ENCODE results near the gene POMC.
"Not testable (repeated sequence)": the region's sequence is repeated elsewhere in the genome, so short reads cannot be mapped to it uniquely, and the experiment has no call there.

The POMC gene

GRCh38 chr2:25168256-25169072 is at the start of gene POMC:
TSS of gene POMC (minus strand) at chr2:25168580. CDS start at chr2:25164772, 3,808 bp downstream.
- DNase-seq (ENCODE audit: low read depth): no peak

- no peak for DNase-seq (ENCODE audit: low read depth)
Measured at GRCh38 chr2:25218100-25218499, 49.7 kb upstream of the POMC start.

- peak; percentile 60 for DNase-seq (ENCODE audit: low read depth)
Measured at GRCh38 chr2:25215948-25216679, 47.7 kb upstream of the POMC start.

DNA sequence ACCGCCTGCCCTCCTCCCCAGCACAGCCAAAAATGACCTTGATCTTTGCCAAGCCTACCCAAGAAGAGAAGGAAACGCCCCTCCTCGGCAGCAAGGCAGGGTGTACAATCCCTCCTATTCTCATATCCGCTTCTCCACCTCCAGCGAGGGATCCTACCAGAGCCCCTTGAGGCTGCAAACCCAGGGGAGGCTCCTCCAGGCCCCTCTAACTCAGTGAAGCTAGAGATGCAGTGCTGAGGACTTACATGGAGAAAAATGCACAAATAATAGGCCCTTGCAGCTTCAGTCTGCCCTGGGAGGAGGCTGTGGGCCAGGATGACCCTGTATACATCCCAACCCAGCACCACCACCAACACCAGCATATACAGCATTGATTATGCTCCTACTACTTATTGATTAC is 46.9 kb upstream of the POMC start:
- DNase-seq (ENCODE audit: low read depth): no peak

DNA sequence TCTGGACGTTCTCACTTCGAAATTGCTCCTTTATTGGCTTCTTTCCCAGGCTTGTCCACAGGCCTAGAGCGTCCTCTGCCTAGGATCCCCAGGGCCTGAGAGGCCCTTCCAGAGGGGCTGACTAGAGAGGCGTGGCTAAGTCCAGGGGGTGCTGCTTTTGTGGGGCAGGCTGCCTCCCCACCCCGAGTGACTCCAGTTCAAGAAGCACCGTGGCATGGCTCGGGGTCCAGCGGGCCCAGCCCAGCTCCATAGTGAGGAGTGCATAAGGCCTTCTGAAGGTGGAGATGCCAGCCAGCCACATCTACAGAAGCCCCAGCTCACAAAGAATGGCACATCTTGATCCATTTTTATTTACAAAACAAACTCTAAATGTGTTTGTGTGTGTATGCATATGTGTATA is 44.8 kb upstream of the POMC start:
- no peak for DNase-seq (ENCODE audit: low read depth)

DNA sequence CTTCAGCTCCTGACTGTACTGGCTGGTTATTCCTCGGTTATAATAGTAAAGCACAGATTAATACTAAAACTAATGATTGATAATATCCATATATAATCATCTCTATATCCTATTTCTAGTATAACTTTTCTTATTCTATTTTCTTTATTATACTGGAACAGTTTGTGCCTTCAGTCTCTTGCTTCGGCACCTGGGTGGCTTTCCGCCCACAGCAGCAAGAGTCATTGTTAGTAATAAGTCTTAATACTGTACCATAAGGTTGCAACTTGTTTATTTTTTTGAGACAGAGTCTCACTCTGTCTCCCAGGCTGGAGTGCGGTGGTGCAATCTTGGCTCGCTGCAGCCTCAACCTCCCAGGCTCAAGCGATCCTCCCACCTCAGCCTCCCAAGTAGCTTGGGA is 42.5 kb upstream of the POMC start:
- DNase-seq (ENCODE audit: low read depth): not testable (repeated sequence)

DNA sequence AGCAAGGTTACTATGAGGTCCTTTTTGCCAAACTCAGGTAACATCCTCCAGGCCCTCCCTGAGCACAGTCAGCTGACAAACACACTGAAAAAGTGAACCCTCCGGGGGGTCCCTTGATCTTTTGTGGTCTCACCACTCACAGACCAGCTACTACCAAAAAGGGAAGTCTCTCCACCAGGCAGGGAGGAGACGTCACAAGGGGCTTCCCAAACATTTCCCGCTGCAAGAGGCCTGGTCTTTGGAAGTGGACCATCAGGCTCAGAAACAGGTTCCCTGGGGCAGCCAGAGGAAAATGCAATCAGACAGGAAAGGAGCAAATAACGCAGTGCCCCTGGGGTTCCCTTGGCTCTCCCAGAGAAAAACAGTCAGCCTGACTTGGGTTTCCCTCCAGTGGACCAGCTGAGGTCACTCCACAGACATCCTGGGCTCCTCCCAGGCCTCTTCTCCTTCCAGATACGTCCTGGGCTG is 38.7 kb upstream of the POMC start:
- DNase-seq (ENCODE audit: low read depth): no peak

GRCh38 chr2:25204190-25204838 is 35.9 kb upstream of the POMC start:
- no peak for DNase-seq (ENCODE audit: low read depth)

DNA sequence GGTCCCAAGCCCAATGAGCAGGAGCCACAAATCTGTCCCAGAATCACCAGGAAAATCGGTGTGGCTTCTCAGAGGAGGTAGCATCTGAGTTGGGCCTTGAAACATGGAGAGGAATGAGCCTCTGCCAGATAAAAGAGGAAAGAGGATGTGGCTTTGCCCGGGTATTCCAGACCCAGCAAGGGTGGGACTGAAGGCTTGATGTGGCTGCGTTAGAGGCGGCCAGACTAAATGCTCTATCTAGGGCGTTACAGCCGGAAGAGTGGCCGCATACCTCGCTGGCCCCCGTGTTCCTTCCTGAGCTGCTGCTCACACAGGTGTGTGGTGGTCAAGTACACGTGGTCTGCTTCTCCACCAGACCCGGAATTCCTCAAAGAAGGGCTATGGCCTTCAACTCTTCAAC is 33.9 kb upstream of the POMC start:
- peak; percentile 68 for DNase-seq (ENCODE audit: low read depth)

GRCh38 chr2:25201794-25202193 is 33.4 kb upstream of the POMC start:
- DNase-seq (ENCODE audit: low read depth): no peak

DNA sequence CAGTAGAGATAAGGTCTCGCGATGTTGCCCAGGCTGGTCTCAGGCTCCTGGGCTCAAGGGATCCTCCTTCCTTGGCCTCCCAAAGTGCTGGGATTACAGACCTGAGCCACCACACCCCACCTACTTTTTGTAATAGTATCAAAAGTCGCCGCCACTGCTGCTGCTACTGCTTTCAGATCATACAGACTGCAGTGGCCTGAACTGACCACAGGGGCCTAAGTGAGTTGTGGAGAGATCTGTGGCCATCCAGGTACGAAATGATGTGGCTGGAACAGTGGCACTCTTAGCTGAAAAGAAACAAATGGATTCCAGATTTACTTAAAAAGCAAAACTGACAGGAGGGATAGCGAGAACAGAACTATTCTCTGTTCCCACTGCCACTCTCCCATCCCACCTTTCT is 32.9 kb upstream of the POMC start:
- no peak for DNase-seq (ENCODE audit: low read depth)

DNA sequence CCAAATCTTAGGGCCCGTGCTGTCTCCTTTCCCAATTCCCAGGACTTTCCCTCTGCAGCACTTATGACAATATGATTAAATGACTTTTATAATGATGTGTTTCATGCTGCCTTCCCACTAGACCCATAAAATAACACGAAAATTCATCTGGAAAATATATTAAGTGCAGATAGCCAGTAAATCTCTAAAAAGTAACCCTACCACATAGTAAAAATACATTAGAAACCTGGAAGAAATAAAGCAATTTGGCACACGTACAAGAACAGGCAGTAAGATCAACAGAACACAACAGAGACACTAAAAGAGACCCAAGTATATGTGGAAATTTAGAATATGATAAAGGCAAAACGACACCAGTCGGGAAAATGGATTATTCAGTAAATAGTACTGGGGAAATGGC is 30.2 kb upstream of the POMC start:
- DNase-seq (ENCODE audit: low read depth): no peak

DNA sequence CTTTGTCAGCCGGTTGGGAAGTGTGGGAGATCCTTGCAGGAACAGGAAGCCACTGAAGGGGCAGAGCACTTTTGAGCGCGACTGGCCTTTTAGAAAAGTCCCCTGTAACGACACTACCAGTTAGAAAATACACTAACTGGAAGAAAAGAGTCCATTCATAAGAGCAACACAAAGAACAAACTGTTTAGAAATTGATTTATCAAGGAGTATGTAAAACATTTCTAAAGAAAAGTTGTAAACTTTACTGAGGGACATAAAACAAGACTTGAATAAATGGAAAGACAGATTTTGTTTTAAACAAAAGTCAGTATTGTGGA is 29.8 kb upstream of the POMC start:
- no peak for DNase-seq (ENCODE audit: low read depth)

GRCh38 chr2:25197336-25198208 is 29.2 kb upstream of the POMC start:
- no peak for DNase-seq (ENCODE audit: low read depth)

DNA sequence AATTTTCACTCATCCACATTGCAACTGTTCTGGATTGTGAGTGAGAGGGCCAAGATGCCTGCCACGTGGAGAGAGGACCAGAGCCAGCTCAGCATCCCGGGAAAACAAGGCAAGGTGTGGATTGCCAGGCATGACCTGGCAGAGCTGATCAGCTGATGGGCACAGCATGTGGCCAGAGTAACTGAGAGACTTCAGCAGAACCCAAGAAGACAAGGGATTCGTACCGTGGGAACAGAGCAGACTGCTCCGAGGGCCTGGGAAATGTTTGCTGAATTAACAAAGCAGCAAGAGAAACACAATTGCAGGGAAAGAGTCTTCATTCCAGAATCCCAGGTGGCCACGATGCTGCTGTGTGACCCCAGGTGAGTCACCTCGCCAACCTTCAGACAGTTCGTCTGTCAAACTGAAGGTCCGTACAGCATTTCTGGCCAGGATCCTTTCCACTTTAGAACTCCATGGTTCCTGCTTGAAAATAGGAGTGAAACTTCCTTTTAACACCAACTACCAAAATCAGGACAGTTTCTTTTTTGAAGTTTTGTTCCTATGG is 26.3 kb upstream of the POMC start:
- DNase-seq (ENCODE audit: low read depth): no peak

DNA sequence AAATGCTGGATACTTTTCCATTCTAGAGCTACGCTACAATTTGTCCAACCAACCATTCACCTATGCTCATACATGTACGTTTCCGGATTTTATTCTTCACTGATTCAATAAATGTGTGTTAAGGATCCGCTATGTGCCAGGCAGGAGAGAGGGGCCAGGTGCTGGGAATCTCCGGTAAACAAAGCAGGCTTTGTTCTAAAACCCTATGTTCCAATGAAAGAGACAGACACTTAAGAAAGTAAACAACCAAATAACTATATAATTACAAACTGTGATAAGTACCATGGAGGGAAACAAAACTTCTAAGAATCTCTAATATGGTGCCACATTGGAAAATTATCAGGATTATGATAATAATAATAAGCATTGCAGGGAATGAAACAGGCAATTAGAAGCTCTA is 22.2 kb upstream of the POMC start:
- no peak for DNase-seq (ENCODE audit: low read depth)

DNA sequence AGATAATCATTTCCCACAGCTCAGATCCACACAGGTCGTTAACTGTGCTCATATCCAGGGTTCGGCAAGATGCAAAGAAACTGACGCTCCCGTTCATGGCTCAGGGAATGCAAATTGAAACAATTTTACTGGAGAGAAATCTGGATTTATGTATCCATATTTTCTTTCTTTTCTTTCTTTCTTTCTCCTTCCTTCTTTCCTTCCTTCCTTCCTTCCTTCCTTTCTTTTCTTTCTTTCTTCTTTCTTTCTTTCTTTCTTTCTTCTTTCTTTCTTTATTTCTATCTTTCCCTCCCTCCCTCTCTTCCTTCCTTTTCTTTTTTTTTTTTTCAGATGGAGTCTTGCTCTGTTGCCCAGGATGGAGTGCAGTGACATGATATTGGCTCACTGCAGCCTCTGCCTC is 20.0 kb upstream of the POMC start:
- no peak for DNase-seq (ENCODE audit: low read depth)

GRCh38 chr2:25187729-25188350 is 19.5 kb upstream of the POMC start:
- DNase-seq (ENCODE audit: low read depth): no peak

DNA sequence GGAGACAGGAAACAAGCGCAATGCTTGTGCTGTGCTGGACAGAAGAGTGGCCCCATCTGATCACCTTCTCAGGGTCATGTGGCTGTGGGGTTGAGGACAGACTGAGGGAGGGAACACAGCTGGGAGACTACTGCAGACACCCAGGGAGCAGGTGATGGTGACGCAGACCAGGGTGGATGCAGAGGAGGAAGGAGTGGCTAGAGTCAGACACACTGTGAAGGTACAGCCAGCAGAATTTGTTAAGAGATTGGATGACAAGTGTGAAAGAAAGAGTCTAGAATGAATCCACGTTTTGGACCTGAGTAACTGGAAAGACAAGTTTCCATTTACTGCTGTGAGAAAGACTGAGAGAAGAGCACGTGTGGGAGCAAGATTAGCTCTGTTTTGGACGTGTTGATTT is 15.9 kb upstream of the POMC start:
- no peak for DNase-seq (ENCODE audit: low read depth)

DNA sequence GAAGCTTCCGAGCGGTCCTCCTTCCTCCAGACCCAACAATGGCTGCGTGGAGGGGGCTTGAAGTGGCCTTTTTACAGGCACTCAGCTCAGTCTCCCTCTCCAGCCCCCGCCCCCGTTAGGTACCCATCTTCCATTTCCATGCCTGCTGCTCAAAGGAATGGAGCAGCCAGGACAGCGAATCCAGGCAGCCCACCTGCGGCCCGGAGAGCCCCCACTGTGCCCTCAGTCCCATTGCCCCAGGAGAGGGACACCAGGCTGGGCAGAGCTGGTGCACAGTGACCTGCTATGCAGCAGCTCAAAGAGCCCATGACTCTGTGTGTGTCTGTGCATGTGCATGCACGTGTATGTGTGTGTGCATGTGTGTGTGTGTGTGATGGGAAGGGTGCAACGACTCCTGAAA is 10.6 kb upstream of the POMC start:
- no peak for DNase-seq (ENCODE audit: low read depth)

DNA sequence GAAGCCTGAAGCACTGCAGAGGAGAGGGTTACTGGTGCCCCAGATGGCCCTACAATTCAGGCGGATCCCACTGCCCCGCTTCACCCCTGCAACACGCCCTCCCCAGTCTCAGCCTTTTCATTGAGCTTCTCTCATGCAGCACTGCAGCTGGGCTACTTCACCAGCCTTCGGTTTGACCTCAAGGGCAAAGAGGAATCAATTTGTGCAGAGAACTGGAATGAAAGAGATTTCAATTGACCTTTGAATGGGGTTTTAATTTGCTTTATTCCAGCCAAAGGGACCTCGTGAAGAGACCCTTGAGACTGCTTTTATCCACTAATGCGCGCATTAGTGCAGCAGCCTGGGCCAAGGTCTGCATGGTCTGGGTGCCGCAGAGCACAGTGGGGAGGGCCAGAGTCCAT is 8.8 kb upstream of the POMC start:
- no peak for DNase-seq (ENCODE audit: low read depth)

All from CMK (cell line).